PC-3 (cell line): ENCODE measurements around the gene LTB4R2.

Experiments
- EZH2 ChIP-seq: fragments of 300-600 bp; sonication (generic); IDR thresholded peaks from one replicate; pipeline ENCODE4 v1.6.1; 2017; ENCODE audit warnings: antibody characterized with exemption, mild to moderate bottlenecking, low read length; ENCODE audit not compliant: unreplicated experiment
- TF ChIP-seq, protein P1 (sequence below): fragments of 300-600 bp; sonication (generic); conservative IDR thresholded peaks from 2 replicates; pipeline ENCODE4 v1.5.1; 2017; ENCODE audit warnings: antibody characterized with exemption, low read depth, mild to moderate bottlenecking, low read length

DNA sequence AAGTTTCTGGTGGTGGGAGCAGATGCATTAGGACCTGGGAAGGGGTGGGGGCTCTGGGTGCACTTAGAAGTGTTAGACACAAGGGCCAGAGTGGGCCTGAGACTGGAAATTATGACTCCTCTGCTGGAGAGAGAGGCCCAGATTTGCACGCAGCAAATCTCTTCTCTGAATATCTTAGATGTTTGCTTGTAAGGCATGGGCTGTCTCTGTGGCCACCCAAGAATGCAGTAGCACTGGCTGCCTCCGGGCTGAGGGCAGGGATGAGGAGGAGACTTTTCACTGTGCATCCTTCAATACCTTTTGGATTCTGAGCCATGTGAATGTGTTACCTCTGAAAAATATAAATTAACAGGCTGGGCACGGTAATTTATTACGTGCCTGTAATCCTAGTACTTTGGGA lies 24.6 kb upstream of the LTB4R2 start:
- TF ChIP-seq, protein P1, sequence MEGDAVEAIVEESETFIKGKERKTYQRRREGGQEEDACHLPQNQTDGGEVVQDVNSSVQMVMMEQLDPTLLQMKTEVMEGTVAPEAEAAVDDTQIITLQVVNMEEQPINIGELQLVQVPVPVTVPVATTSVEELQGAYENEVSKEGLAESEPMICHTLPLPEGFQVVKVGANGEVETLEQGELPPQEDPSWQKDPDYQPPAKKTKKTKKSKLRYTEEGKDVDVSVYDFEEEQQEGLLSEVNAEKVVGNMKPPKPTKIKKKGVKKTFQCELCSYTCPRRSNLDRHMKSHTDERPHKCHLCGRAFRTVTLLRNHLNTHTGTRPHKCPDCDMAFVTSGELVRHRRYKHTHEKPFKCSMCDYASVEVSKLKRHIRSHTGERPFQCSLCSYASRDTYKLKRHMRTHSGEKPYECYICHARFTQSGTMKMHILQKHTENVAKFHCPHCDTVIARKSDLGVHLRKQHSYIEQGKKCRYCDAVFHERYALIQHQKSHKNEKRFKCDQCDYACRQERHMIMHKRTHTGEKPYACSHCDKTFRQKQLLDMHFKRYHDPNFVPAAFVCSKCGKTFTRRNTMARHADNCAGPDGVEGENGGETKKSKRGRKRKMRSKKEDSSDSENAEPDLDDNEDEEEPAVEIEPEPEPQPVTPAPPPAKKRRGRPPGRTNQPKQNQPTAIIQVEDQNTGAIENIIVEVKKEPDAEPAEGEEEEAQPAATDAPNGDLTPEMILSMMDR = no peak
- TF ChIP-seq EZH2 = no peak
